ENCODE measurements around the gene USP32.
"Not testable (repeated sequence)": the region's sequence is repeated elsewhere in the genome, so short reads cannot be mapped to it uniquely, and the experiment has no call there.

The USP32 gene, protein sequence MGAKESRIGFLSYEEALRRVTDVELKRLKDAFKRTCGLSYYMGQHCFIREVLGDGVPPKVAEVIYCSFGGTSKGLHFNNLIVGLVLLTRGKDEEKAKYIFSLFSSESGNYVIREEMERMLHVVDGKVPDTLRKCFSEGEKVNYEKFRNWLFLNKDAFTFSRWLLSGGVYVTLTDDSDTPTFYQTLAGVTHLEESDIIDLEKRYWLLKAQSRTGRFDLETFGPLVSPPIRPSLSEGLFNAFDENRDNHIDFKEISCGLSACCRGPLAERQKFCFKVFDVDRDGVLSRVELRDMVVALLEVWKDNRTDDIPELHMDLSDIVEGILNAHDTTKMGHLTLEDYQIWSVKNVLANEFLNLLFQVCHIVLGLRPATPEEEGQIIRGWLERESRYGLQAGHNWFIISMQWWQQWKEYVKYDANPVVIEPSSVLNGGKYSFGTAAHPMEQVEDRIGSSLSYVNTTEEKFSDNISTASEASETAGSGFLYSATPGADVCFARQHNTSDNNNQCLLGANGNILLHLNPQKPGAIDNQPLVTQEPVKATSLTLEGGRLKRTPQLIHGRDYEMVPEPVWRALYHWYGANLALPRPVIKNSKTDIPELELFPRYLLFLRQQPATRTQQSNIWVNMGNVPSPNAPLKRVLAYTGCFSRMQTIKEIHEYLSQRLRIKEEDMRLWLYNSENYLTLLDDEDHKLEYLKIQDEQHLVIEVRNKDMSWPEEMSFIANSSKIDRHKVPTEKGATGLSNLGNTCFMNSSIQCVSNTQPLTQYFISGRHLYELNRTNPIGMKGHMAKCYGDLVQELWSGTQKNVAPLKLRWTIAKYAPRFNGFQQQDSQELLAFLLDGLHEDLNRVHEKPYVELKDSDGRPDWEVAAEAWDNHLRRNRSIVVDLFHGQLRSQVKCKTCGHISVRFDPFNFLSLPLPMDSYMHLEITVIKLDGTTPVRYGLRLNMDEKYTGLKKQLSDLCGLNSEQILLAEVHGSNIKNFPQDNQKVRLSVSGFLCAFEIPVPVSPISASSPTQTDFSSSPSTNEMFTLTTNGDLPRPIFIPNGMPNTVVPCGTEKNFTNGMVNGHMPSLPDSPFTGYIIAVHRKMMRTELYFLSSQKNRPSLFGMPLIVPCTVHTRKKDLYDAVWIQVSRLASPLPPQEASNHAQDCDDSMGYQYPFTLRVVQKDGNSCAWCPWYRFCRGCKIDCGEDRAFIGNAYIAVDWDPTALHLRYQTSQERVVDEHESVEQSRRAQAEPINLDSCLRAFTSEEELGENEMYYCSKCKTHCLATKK (N-terminal part only)

DNA sequence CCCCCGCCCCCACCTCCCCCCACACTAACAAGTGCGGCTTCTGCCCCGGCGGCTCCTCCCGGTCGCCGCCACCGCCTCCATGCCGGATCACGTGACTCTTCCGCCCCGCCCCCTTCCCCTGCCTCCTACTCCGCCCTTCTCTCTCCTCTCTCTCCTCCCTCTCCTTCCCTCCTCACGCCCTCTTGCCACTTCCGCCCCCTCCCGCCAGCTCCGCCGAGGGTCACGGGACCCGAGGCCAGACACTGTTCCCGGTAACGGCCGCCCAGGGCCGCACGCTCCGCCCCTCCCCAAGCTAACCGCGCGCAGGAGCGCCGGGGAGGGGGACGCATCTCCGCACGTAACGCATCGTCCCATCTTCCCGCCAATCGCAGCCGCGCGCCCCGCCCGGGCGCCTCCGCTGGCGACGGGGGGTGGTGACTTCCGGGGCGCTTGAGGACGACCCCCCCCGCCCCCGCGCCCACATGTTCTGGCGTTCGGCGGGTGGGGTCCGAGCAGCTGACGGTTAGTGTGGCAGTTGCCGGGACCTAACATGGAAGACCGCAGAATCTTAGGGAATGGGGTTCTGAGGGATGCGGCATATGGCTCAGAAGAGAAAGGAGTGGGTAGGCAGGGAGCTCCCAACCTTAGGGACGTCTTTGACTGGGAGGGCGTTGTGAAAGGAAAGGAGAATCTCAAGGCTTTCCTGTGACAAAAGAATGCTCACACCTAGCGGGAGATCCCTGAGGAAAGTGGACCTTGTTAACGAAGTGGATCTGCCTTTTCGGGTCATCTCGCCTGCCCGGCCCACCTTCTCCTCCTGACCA, at the start of gene USP32:
Gene USP32, minus strand, starts transcription at position 92 of the 803 bp plus-strand sequence. CDS start 194 bp downstream, outside the sequence.
- peak; percentile 98 for DNase-seq

DNA sequence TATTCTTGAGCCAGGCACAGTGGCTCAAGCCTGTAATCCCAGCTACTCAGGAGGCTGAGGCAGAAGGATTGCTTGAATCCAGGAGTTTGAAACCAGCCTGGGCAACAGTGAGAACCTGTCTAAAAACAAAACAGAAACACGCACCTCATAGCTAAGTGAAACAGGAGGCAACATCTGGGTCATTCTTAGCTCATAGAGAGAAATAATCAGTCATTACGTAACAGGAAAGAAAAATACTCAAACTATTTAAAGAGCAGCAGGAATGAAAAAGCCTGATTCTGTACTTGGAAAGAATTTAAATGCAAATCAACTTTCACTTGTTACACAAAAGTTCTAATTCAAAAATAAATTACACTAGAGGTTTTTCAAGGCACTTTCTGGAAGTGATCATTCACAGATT, 47.6 kb upstream of the USP32 start:
- DNase-seq = no peak

DNA sequence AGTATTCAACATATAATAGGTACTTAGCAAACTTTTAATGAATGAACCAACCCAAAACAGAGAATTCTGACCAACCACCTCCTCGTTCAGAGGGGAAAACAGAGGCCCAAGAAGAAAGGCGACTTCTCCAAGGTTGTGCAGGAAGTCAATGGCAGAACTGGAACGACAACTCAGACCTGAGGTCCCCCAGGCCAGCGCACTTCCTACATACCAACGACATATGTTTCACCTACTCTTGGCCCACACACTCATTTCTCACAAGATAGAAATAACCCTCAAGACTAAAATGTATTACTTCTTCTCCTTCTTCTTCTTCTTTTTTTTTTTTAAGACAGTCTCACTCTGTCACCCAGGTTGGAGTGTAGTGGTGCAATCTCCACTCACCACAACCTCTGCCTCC, 44.7 kb upstream of the USP32 start:
- no peak for DNase-seq

DNA sequence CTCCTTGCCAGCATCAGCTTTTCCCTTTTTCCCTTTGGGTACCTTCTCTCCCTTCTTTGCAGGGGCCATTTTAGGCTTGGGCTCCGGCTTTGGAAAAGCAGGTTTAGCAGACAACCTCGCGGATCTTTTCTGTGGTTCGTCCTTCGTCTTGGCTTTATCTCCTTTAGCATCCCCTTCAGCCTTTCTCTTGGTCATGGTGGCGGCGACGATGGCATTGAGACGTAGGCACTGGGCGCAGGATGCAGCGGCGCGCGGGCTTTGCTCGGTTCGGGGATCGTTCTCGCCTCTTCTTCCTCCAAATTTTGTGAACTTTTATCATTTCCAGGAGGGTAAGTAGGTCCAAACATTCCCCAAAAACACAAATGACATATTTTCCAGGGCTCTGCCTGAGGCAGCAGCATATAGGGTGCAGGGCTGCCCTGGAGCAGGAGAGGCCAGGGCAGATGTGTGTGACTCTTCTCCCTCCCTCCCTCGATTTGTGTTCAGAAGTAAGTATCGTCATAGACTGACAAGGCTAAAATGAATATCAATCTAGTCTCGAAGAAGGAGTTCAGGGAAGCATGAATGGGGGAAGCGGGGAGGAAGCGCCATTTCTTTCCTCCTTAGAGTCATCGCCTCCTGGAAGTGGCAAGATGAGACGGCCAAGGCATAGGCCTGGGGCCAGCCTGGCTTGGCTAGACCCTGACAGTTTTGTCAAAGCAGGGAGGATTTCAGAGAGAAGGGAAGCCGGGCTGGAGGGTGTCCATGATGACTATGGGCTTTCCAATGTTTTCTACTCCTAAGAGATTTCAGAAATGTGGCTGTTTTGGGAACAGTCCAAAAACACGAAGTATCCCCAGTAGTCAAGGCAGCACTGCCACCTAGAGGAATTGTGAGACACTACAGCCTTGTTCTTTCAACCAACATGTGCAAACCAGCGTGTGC, 43.6 kb upstream of the USP32 start:
- DNase-seq = peak; percentile 68

DNA sequence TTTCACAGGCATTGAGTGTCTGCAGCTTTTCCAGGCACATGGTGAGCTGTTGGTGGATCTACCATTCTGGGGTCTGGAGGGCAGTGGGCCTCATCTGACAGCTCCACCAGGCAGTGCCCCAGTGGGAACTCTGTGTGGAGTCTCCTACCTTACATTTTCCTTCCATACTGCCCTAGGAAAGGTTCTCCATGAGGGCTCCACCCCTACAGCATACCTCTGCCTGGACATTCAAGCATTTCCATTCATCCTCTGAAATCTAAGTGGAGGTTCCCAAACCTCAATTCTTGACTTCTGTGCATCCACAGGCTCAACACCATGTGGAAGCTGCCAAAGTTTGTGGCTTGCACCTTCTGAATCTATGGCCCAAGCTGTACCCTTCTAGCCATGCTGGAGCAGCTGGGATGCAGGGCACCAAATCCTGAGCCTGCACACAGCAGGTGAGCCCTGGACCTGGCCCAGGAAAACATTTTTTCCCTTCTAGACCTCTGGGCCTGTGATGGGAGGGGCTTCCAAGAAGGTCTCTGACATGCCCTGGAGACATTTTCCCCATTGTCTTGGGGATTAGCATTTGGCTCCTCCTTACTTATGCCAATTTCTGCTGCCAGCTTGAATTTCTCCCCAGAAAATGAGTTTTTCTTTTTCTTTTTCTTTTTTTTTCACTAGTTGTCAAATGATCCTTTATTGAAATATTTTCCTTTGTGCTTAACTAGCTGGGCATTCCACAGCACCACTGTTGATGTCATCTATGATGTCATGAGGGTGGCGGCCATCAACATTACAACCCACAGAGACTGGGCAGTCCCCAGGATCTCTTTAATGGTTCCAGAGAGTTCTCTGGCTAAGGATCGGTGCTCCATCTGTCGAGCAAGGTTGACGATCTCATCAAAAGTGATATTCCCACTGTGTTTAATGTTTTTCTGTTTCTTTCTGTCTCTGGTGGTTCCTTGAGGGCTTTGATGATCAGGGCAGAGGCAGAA, 41.4 kb upstream of the USP32 start:
- peak; percentile 24 for DNase-seq

DNA sequence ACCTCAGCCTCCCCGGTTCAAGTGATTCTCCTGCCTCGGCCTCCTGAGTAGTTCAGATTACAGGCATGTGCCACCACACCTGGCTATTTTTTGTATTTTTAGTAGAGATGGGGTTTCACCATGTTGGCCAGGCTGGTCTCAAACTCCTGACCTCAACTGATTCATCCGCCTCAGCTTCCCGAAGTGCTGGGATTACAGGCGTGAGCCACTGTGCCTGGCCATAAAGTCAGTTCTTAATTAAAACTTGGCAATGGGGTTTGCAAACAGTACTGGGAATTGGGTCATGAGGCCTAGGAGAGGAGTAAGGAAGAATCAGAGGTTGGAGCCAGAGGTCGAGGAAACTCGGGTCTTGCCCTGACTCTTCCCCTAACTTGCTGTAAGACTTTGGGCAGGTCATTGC, 38.6 kb upstream of the USP32 start:
- peak; percentile 13 for DNase-seq

DNA sequence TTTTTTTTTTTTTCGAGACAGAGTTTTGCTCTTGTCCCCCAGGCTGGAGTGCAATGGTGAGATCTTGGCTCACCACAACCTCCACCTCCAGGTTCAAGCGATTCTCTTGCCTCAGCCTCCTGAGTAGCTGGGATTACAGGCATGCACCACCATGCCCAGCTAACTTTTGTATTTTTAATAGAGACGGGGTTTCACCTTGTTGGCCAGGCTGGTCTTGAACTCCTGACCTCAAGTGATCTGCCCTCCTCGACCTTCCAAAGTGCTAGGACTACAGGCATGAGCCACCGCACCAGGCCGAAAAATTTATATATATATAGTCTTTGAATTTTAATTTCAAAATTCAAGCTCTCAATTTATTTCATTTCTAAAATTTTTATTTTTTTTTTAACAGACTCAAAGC, 36.6 kb upstream of the USP32 start:
- DNase-seq = peak; percentile 17

DNA sequence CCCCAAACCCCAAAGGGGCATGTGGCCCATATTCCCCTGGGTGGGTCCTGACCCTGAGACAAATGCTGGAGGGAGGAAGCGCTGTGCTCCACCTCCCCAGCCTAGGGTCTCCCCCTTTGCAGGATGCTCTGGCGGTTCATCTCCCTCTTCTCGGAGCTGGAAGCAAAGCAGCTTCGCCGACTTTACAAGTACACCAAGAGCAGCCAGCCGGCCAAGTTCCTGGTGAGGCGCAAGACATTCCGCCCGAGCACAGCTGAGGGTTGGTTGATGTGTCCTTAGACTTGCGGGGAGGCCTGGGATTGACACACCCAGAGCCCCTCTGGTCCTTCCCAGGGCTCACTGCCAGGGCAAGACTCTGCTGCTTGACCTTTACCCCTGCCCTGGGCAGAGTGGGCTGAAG, 34.7 kb upstream of the USP32 start:
- no peak for DNase-seq

DNA sequence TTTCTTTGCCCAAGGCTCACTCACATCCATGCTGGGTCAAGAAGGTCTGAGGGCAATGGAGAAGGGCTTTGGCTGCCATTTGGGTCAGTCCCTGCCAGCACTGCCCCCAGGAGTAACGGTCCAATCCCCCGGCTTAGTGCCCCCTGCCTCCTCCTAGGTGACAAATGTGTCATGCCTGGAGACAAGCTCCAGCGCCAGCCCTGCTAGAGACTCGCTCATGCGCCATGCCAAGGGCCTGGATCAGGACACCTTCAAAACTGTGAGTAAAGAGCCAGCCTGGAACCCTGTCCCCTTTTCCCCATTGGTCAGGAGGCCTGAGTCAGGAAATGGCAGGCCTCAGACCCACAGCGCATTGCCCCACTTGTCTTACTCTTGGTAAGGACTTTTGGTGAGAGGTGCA, 33.7 kb upstream of the USP32 start:
- no peak for DNase-seq

DNA sequence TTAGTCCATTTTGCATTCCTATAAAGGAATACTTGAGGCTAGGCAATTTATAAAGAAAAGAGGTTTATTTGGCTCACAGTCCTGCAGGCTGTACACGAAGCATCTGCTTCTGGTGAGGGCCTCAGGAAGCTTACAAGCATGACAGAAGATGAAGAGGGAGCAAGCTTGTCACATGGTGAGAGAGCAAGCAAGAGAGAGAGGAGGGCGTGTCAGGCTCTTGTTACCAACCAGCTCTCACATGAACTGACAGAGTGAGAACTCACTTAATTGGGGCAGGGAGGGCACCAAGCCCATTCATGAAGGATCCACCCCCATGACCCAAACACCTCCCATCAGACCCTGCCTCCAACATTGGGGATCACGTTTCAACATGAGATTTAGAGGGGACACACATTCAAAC, 31.9 kb upstream of the USP32 start:
- DNase-seq = no peak

DNA sequence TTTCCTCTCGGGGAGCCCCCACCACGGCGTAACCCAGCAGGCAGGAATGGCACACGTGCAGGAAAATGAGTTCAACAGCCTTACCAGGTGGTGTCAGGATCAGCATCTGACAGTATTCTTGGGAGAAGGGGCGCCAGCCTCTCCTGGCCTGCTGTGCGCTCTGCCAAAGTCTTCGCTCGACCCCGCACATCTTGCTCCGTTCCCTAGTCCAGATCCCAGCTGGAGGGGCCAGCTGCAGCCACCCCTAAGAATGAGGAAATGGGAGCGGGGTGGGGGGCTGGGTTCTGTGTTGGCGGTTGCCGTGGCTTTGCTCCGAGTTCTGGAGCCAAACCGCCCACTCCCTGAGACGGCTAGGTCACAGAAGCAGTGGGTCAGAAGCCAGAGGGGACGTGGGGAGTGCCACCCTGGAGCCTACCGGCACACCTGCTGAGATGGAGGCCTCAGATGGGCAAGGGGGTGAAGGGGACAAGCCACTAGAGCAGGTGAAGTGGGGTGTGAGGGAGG, 30.3 kb upstream of the USP32 start, which contains the start of gene CHCT1:
Gene CHCT1, plus strand, starts transcription at position 328 of the 504 bp plus-strand sequence. Its CDS starts 104 bp downstream, at position 432.
- no peak for DNase-seq

DNA sequence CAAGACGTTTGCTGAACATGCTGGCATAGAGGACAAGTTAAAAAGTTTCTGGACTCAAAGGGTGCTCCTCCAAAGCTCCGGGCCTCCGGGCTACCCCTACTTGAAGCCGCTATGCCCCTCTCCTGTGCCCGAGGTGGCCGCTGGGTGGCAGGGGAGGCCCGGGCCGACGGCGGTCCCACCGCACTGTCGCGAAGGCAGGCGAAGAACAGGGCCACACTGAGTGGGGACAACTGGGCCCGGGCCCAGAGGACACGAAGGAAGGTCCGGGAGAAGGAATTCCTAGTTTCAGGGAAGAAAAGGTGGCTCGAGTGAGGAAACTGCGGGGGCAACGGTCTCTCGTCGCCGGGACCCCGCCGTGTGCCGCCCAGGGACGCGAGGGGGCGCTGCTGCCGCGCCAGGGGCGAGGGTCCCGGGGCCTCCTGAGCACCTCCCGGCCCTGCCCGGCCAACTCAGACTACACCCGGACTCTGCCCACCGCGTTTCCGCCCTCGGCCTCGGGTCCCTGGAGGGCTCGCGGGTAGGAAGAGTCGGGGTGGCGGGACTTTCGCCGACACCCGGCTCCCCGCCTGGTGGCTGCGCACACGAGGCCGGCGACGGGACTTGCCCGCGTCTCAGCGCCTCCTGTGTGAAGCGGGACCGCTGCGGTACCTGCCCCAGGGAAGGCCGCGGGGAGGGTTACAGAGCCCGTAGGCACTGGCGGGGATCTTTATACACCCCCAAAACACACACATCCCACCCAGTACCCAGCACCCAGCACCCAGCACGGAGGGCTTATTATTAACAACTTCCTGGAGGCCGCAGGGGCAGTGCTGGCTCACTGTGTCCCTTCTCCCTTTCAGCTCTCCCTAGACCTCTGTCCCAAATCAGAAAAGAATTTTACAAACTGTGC, 29.6 kb upstream of the USP32 start:
- DNase-seq = peak; percentile 91

DNA sequence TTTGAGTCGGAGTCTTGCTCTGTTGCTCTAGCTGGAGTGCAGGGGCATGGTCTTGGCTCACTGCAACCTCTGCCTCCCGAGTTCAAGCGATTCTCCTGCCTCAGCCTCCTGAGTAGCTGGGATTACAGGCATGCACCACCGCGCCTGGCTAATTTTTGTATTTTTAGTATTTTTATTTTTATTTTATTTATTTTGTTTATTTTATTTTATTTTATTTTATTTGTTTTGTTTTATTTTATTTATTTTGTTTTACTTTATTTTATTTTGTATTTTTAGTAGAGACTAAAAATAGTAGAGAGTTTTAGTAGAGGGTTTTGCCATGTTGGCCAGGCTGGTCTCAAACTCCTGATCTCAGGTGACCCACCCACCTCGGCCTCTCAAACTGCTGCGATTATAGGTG, 27.9 kb upstream of the USP32 start:
- DNase-seq = not testable (repeated sequence)

DNA sequence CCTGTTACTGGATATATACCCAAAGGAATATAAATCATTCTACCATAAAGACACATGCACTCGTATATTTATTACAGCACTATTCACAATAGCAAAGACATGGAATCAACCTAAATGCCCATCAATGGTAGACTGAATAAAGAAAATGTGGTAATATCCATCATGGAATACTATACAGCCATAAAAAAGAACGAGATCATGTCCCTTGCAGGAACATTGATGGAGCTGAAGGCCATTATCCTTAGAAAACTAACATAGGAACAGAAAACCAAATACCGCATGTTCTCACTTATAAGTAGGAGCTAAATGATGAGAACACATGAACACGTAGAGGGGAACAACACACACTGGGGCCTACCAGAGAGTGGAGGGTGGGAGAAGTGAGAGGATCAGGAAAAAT, 27.1 kb upstream of the USP32 start:
- not testable (repeated sequence) for DNase-seq

DNA sequence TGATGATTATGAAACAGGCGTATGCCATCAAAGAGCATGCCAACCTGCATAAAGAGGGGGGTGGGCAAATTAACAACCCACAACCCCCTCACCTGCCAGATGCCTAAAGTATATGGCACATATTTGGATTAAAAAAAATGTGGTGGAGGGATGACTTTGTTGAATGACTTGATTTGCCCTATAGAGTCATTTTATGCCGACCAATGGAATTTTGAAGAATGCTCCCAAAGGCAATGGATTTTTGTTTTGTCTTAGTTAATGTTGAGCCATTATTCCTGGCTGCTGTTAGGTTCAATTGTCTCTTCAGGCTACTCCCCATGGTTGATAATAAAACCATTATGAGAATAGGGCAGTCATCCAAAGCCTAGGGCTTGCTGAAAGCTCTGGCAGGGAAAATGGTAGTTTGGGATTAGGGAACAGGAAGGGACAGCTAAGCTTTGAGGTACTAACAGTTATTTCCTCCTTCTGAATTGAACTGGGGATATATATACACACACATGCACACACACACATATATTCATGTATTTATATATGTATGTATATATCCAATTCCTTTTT, 24.5 kb upstream of the USP32 start:
- no peak for DNase-seq

DNA sequence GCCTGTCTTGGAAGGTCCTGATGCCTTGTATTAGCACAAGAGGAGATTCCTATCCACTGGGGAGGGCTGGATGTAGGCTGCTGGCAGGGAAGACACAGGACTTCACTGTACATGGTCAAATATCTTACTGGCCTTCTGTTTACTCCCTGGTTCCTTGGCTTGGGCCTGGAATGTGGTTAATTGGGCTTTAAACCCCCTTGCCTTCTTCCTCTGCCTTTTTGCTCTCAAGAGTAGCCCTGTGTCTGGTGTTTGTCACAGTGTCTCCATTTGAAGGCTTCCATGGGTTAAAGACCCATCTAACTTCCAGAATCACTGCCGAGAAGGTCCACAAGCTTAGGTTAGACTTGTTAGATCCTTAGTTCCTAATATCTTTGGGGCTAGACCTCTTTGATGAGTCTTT, 23.2 kb upstream of the USP32 start:
- DNase-seq = no peak

DNA sequence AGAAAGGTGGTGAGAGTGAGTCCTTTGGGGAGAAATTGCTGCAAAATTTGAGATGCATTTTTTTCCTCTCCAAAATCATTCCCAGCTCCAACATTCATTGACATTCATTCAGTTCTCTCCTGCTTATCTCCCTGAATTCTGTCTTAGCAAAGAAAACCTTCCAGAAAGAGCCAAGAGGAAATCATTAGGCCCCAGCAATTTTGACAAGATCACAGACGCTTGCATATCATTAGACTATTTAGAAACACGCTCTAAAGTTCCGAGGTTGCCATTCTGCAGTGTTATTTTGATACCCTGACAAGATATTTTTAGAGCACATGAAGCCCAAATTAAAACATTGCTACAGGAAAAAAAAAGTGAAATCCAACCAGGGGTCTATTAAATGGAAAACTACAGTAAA, 20.8 kb upstream of the USP32 start:
- no peak for DNase-seq

DNA sequence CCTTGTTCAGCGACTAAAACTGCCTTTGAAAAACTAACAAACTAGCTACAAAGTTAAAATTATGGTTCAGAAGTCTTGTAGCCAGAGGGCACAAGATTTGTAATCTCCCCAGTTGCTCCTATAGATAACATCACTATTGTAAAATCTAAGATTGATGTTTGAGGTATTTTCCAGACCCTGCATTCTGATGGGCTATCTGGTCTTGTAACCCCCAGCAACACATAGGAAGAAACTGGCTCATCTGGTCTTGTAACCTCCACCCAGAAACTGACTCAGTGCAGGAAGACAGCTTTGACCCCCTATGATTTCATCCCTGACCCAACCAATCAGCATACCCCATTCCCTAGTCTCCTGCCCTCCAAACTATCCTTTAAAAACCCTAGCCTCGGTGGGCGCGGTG, 18.1 kb upstream of the USP32 start:
- DNase-seq = no peak
